Transverse colon (tissue), 4 donors: ENCODE results near the gene PTH2.

Experiments
- CTCF ChIP-seq, 5 experiments: fragments of 200-600 bp in 3 of 5; fragments of 450-650 bp in 2 of 5; sonication (generic) in 3 of 5; IDR thresholded peaks; 1 replicate in 2 of 5; 2 replicates in 3 of 5; pipeline ENCODE4 v1.5.1; 2016 to 2017; ENCODE audit warnings: antibody characterized with exemption in 5 of 5, inconsistent platforms in 3 of 5, mild to moderate bottlenecking in 2 of 5, moderate library complexity in 1 of 5
- EP300 ChIP-seq: sonication (generic); formaldehyde crosslinking; IDR thresholded peaks from one replicate; pipeline ENCODE4 v1.6.1; 2017; ENCODE audit warnings: antibody characterized with exemption, low read depth
- POLR2A ChIP-seq: fragments of 450-650 bp; IDR thresholded peaks from one replicate; pipeline ENCODE4 v1.6.1; 2016; ENCODE audit warnings: antibody characterized with exemption, mild to moderate bottlenecking, moderate library complexity
- POLR2AphosphoS5 ChIP-seq, 3 donors: sonication (generic); formaldehyde crosslinking; IDR thresholded peaks; one replicate each; pipeline ENCODE4 v1.6.1; 2016; ENCODE audit warnings: antibody characterized with exemption in 3 of 3

- TF ChIP-seq EP300 (no peak), CTCF (IDR thresholded peaks at IDR 0.05) (no peak), POLR2AphosphoS5 (IDR thresholded peaks at IDR 0.05) (no peak), POLR2A (no peak)
Measured at GRCh38 chr19:49439836-49440235, 16.6 kb upstream of the PTH2 start.
